ENCODE measurements around the gene FNTB. TPM values are rescaled to one million over a fixed set of nuclear protein-coding genes. Genes with fewer than 3 reads are reported as not detected.
A peak's percentile ranks its signal among the peaks of the same experiment; 100 is the strongest.

The FNTB gene
- total and polyA plus RNA-seq, 2 donors (not counting 1 experiment from before 2014, with no cell fraction given) = 6.6 to 10.2 TPM

DNA sequence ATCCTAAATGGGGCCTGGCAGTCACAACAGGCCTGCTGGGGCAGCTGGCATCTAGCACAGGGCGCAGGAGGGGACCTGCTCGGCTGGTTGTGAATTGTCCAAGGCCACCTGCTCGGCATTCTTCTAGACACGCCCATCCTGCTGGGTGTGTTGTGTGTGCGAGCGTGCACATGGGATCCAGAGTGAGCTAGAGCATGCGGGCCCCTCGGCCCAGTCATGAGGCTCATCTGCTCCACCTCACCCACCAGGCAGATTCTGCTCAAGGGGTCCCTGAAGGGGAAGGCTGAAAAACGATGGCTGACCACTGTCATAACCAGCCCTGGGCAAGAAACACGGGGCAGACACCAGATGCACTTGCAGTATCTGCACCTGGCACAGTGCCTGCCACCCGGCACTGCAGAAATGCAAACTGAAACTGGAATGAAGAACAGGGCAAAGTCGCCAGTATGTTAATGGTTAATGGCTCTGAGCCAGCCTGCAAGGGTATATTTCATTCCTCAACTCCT, 83.8 kb downstream of the FNTB start:
- no peak overlapping the region for H3K4me3 ChIP-seq (ENCODE audit: control extremely low read depth in 1 of 5, extremely low read depth in 1 of 5, insufficient read depth in 1 of 5, low read depth in 2 of 5, low read length in 4 of 5)
- H3K4me1 ChIP-seq (ENCODE audit: control insufficient read depth in 2 of 2, insufficient read depth in 2 of 2, low read length in 2 of 2) = peaks cover 11 to 12% of the 10 kb centered on the region in 2 donors
- Mint-ChIP-seq H3K27ac (no peak overlapping the region), H3K27me3 (no peaks in the 10 kb centered on the region), H3K4me3 (peak overlapping the region; percentile 32), H3K4me1 (peaks cover 23% of the 10 kb centered on the region), H3K9me3 (ENCODE audit: insufficient read depth) (no peaks in the 10 kb centered on the region)
- intact Hi-C loops (cut with micrococcal nuclease) = no loop called here
- H3K36me3 ChIP-seq (replicated peaks in 1 of 2; ENCODE audit: control extremely low read depth in 1 of 2, control insufficient read depth in 1 of 2, extremely low read depth in 1 of 2, insufficient read depth in 2 of 2, low read length in 1 of 2) = peaks cover 0 to 39% of the 10 kb centered on the region in 2 experiments
- no peak overlapping the region for H3K9ac ChIP-seq (ENCODE audit: low read length)
- WGBS (ENCODE audit: insufficient coverage) = 62% methylated on average over 10 of the region's 12 CpGs
- peaks cover 31% of the 10 kb centered on the region for H4K20me1 ChIP-seq (ENCODE audit: control insufficient read depth, insufficient read depth, low read length, poor library complexity, severe bottlenecking)
- TF ChIP-seq, protein P1, sequence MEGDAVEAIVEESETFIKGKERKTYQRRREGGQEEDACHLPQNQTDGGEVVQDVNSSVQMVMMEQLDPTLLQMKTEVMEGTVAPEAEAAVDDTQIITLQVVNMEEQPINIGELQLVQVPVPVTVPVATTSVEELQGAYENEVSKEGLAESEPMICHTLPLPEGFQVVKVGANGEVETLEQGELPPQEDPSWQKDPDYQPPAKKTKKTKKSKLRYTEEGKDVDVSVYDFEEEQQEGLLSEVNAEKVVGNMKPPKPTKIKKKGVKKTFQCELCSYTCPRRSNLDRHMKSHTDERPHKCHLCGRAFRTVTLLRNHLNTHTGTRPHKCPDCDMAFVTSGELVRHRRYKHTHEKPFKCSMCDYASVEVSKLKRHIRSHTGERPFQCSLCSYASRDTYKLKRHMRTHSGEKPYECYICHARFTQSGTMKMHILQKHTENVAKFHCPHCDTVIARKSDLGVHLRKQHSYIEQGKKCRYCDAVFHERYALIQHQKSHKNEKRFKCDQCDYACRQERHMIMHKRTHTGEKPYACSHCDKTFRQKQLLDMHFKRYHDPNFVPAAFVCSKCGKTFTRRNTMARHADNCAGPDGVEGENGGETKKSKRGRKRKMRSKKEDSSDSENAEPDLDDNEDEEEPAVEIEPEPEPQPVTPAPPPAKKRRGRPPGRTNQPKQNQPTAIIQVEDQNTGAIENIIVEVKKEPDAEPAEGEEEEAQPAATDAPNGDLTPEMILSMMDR (IDR thresholded peaks at IDR 0.05) = no peak
- TF ChIP-seq EZH2 (IDR thresholded peaks at IDR 0.05; ENCODE audit: borderline replicate concordance, insufficient read depth, low read depth, low read length, poor library complexity, severe bottlenecking) = no peak
- ChIA-PET CTCF (no interaction called here), POLR2A (no interaction called here)
- no peaks in the 10 kb centered on the region for H3K9me3 ChIP-seq (ENCODE audit: control extremely low read depth in 1 of 3, control insufficient read depth in 2 of 3, insufficient read depth in 1 of 3, low read length in 2 of 3)
- H3K27me3 ChIP-seq (replicated peaks in 1 of 4; ENCODE audit: control extremely low read depth in 1 of 4, control insufficient read depth in 3 of 4, insufficient read depth in 4 of 4, low read length in 3 of 4) = no peaks in the 10 kb centered on the region
- no peak for DNase-seq
- H3K27ac ChIP-seq (ENCODE audit: low read length in 2 of 2) = no peak overlapping the region
- peaks cover 4% of the 10 kb centered on the region for H3K79me2 ChIP-seq (ENCODE audit: control insufficient read depth, insufficient read depth, low read length)
- peak; percentile 18 for ATAC-seq (ENCODE audit: low read depth)
- no peak overlapping the region for H2AFZ ChIP-seq (ENCODE audit: insufficient read depth, low read depth, low read length, poor library complexity, severe bottlenecking)
- no peak overlapping the region for H3K4me2 ChIP-seq (replicated peaks; ENCODE audit: low read depth, low read length, poor library complexity, severe bottlenecking)

DNA sequence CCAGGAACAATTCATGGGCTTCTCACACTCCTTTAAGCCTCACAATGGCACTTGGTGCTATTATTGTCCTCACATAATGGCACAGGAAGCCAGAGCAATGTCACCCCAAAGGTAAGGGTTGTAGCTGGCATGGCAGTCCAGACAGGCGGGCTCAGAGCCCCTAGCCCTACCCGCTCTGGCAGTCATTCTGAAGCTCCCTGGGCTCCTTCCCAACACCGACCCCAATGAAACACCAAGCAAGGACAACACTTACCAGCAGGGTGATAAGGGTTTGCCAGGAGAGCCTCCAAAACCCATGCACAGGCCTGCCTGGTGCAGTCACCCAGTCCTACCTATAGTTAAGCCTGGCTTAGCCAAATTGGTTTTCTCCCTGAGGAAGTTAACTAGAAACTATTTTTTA, 84.8 kb downstream of the FNTB start:
- no peaks in the 10 kb centered on the region for H3K9me3 Mint-ChIP-seq (ENCODE audit: insufficient read depth)
- H3K27ac Mint-ChIP-seq = no peak overlapping the region
- Histone ChIP-seq H3K4me1 (ENCODE audit: control insufficient read depth in 2 of 2, insufficient read depth in 2 of 2, low read length in 2 of 2) (peaks cover 11 to 12% of the 10 kb centered on the region in 2 donors), H2AFZ (ENCODE audit: insufficient read depth, low read depth, low read length, poor library complexity, severe bottlenecking) (no peak overlapping the region), H4K20me1 (ENCODE audit: control insufficient read depth, insufficient read depth, low read length, poor library complexity, severe bottlenecking) (peaks cover 38% of the 10 kb centered on the region), H3K4me2 (replicated peaks; ENCODE audit: low read depth, low read length, poor library complexity, severe bottlenecking) (no peak overlapping the region), H3K27ac (ENCODE audit: low read length in 2 of 2) (no peak overlapping the region), H3K36me3 (replicated peaks in 1 of 2; ENCODE audit: control extremely low read depth in 1 of 2, control insufficient read depth in 1 of 2, extremely low read depth in 1 of 2, insufficient read depth in 2 of 2, low read length in 1 of 2) (peaks cover 0 to 42% of the 10 kb centered on the region in 2 experiments), H3K79me2 (ENCODE audit: control insufficient read depth, insufficient read depth, low read length) (peaks cover 12% of the 10 kb centered on the region), H3K9me3 (ENCODE audit: control extremely low read depth in 1 of 3, control insufficient read depth in 2 of 3, insufficient read depth in 1 of 3, low read length in 2 of 3) (no peaks in the 10 kb centered on the region), H3K27me3 (replicated peaks in 1 of 4; ENCODE audit: control extremely low read depth in 1 of 4, control insufficient read depth in 3 of 4, insufficient read depth in 4 of 4, low read length in 3 of 4) (no peaks in the 10 kb centered on the region), H3K9ac (ENCODE audit: low read length) (no peak overlapping the region), H3K4me3 (ENCODE audit: control extremely low read depth in 1 of 5, extremely low read depth in 1 of 5, insufficient read depth in 1 of 5, low read depth in 2 of 5, low read length in 4 of 5) (no peak overlapping the region)
- H3K4me3 Mint-ChIP-seq = no peak overlapping the region
- ChIA-PET CTCF (no interaction called here), POLR2A (no interaction called here)
- intact Hi-C loops (cut with micrococcal nuclease) = no loop called here
- ATAC-seq (ENCODE audit: low read depth) = no peak
- no peaks in the 10 kb centered on the region for H3K27me3 Mint-ChIP-seq
- WGBS (ENCODE audit: insufficient coverage) = 96% methylated on average over 3 of the region's 3 CpGs
- peaks cover 26% of the 10 kb centered on the region for H3K4me1 Mint-ChIP-seq
- no peak for DNase-seq
- TF ChIP-seq, protein P1 (IDR thresholded peaks at IDR 0.05) = no peak
- no peak for TF ChIP-seq EZH2 (IDR thresholded peaks at IDR 0.05; ENCODE audit: borderline replicate concordance, insufficient read depth, low read depth, low read length, poor library complexity, severe bottlenecking)
